GM12878 (cell line): Measurements from ENCODE around the gene CCDC134.

Experiments
- CTCF ChIP-seq, 3 experiments: IDR thresholded peaks in 2 of 3; conservative IDR thresholded peaks in 1 of 3; 2 replicates each; pipeline ENCODE4 v1.5.1; 2011; ENCODE audit warnings: low read depth in 3 of 3, low read length in 3 of 3, mild to moderate bottlenecking in 3 of 3, control low read depth in 2 of 3, moderate library complexity in 2 of 3, inconsistent platforms in 1 of 3, mixed read lengths in 1 of 3; ENCODE audit not compliant: control insufficient read depth in 2 of 3, insufficient read depth in 1 of 3; ENCODE audit errors: extremely low read depth in 1 of 3
- EGR1 ChIP-seq, 2 experiments: IDR thresholded peaks; 1 replicate in 1 of 2; 2 replicates in 1 of 2; pipeline ENCODE4 v1.6.1; 2011 to 2012; ENCODE audit warnings: low read depth in 2 of 2, low read length in 2 of 2, borderline replicate concordance in 1 of 2, mild to moderate bottlenecking in 1 of 2, moderate library complexity in 1 of 2
- EP300 ChIP-seq, 2 experiments: fragments of 150-350 bp in 1 of 2; IDR thresholded peaks; 2 replicates each; pipeline ENCODE4 v1.6.1; 2011 to 2012; ENCODE audit warnings: low read depth in 2 of 2, low read length in 2 of 2, borderline replicate concordance in 1 of 2, improper control_type of control experiment in 1 of 2, inconsistent platforms in 1 of 2; ENCODE audit not compliant: control insufficient read depth in 1 of 2
- FOS ChIP-seq: IDR thresholded peaks from 3 replicates; pipeline ENCODE4 v1.6.1; 2011; ENCODE audit warnings: borderline replicate concordance; ENCODE audit not compliant: insufficient read length; ENCODE audit errors: extremely low read depth
- KDM1A ChIP-seq: fragments of 200-600 bp; sonication (generic); IDR thresholded peaks from 2 replicates; pipeline ENCODE4 v1.6.1; 2016; ENCODE audit warnings: borderline replicate concordance
- PBX3 ChIP-seq: IDR thresholded peaks from 2 replicates; pipeline ENCODE4 v1.6.1; 2011; ENCODE audit warnings: mild to moderate bottlenecking, low read depth, low read length, moderate library complexity; ENCODE audit not compliant: insufficient replicate concordance
- POLR2A ChIP-seq: IDR thresholded peaks from 2 replicates; pipeline ENCODE4 v1.6.1; 2011; ENCODE audit warnings: low read depth, mild to moderate bottlenecking, low read length
- SMC3 ChIP-seq: IDR thresholded peaks from 2 replicates; pipeline ENCODE4 v1.6.1; 2011; ENCODE audit warnings: low read length, improper control_type of control experiment, borderline replicate concordance
- ZBTB33 ChIP-seq: fragments of 450-650 bp; IDR thresholded peaks from 2 replicates; pipeline ENCODE4 v1.6.1; 2017; ENCODE audit warnings: mild to moderate bottlenecking
- ZNF207 ChIP-seq: fragments of 450-650 bp; IDR thresholded peaks from 2 replicates; pipeline ENCODE4 v1.6.1; 2014; ENCODE audit warnings: antibody characterized with exemption, mild to moderate bottlenecking, borderline replicate concordance

GRCh38 chr22:41793871-41794270 is 6.6 kb upstream of the CCDC134 start:
- TF ChIP-seq KDM1A (no peak), EGR1 (IDR thresholded peaks at IDR 0.05; ENCODE audit: borderline replicate concordance in 1 of 2, low read depth in 2 of 2, low read length in 2 of 2) (no peak), CTCF (IDR thresholded peaks at IDR 0.05 in 2 of 3, conservative IDR thresholded peaks at IDR 0.05 in 1 of 3; ENCODE audit: control insufficient read depth in 2 of 3, extremely low read depth in 1 of 3, insufficient read depth in 1 of 3, low read depth in 3 of 3, low read length in 3 of 3) (no peak), EP300 (IDR thresholded peaks at IDR 0.05; ENCODE audit: borderline replicate concordance in 1 of 2, control insufficient read depth in 1 of 2, low read depth in 2 of 2, low read length in 2 of 2) (no peak), FOS (no peak), PBX3 (no peak), ZNF207 (no peak), POLR2A (no peak), SMC3 (no peak), ZBTB33 (no peak)
